NCI-H2196 (cell line): Measurements from ENCODE around the gene CA6.
"Not testable (repeated sequence)": the region's sequence is repeated elsewhere in the genome, so short reads cannot be mapped to it uniquely, and the experiment has no call there.

Experiments used
- DNase-seq: peaks from one replicate; lab custom pipeline; 2025; ENCODE audit not compliant: unreplicated experiment; lab: John Stamatoyannopoulos, UW

Gene CA6

GRCh38 chr1:8926707-8927694 is 18.7 kb upstream of the CA6 start:
- no peak for DNase-seq

- no peak for DNase-seq
Measured at GRCh38 chr1:8930116-8930515, 15.6 kb upstream of the CA6 start.

GRCh38 chr1:8937051-8937450 is 8.6 kb upstream of the CA6 start:
- not testable (repeated sequence) for DNase-seq

- DNase-seq = no peak
Measured at GRCh38 chr1:8937701-8938100, 8.0 kb upstream of the CA6 start.

- DNase-seq = no peak
Measured at GRCh38 chr1:8938232-8938999, 7.3 kb upstream of the CA6 start.

- no peak for DNase-seq
Measured at GRCh38 chr1:8939000-8939265, 6.7 kb upstream of the CA6 start.

- DNase-seq = no peak
Measured at GRCh38 chr1:8939362-8939995, 6.2 kb upstream of the CA6 start.

- no peak for DNase-seq
Measured at GRCh38 chr1:8941906-8942305, 3.8 kb upstream of the CA6 start.

GRCh38 chr1:8943498-8944405 is 1.9 kb upstream of the CA6 start:
- DNase-seq = no peak

GRCh38 chr1:8947127-8947691 is 1.5 kb downstream of the CA6 start:
- no peak for DNase-seq

- no peak for DNase-seq
Measured at GRCh38 chr1:8950309-8950708, 4.6 kb downstream of the CA6 start.

GRCh38 chr1:8951231-8951630 is 5.6 kb downstream of the CA6 start:
- DNase-seq = no peak

GRCh38 chr1:8955406-8955805 is 9.7 kb downstream of the CA6 start:
- DNase-seq = no peak

GRCh38 chr1:8956461-8957349 is 11.0 kb downstream of the CA6 start:
- DNase-seq = no peak

GRCh38 chr1:8962812-8963530 is 17.3 kb downstream of the CA6 start:
- DNase-seq = peak; percentile 18

GRCh38 chr1:8963963-8964362 is 18.3 kb downstream of the CA6 start:
- DNase-seq = no peak

GRCh38 chr1:8965121-8965820 is 19.6 kb downstream of the CA6 start:
- DNase-seq = no peak

- no peak for DNase-seq
Measured at GRCh38 chr1:8966606-8967005, 20.9 kb downstream of the CA6 start.
